HFF-Myc (cell line): Measurements from ENCODE around the gene RTCB.
"Not testable (repeated sequence)": the region's sequence is repeated elsewhere in the genome, so short reads cannot be mapped to it uniquely, and the experiment has no call there.

Experiments
- DNase-seq: peaks from one replicate; pipeline ENCODE4 v3.0.0-alpha.2; 2011; ENCODE audit warnings: low read depth; ENCODE audit errors: extremely low read depth
- H3K4me3 ChIP-seq: replicated peaks from 2 replicates; pipeline ENCODE4 v1.5.1; 2011; ENCODE audit warnings: low read depth, mild to moderate bottlenecking, control low read depth, low read length
- TF ChIP-seq, protein P1 (sequence below): IDR thresholded peaks from 2 replicates; pipeline ENCODE4 v1.5.1; 2012; ENCODE audit warnings: mild to moderate bottlenecking, low read depth, low read length, control low read depth; ENCODE audit errors: missing control alignments

The RTCB gene

DNA sequence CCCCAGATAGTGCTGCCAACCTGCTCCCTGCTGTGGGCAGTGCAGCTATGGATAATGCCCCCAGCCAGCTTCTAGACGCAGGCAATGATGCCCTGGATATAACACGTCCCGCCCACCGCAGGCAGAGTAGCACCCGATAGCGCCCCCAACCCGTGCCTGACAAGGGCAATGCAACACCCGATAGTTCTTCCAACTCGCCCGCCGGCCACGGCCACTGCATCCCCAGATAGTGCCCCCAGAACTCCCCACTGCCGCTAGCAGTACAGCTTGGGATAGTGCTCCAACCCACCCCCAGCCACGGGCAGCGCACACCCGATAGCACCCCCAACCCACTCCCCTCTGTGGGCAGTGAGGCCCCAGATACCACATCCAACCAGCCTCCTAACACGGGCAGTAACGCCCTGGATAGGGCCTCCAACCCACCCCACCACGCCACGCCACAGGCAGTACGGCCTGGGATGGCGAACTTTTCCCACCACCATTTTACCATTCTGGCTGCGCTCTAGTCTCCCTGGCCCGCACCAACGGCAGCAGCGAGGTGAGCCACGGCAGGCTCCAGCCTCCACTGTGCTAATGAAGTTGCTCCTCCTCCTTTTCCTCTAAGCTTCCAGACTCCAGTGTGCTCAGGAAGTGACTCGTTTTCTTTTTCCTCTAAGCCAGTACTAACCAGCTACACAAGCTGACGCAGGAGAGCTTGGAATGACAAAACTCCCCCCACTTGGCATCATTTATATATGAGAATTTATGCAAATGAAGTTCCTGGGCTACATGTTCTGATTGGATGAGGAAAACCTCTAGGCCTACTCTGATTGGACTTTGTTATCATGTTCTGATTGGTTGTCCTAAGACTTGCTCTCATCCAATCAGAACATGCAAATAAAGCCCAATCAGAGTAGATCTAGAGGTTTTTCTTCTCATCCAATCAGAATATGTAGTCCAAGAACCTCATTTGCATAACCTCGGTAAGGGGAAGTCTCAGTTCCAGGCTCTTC lies 57.4 kb downstream of the RTCB start:
- TF ChIP-seq, protein P1, sequence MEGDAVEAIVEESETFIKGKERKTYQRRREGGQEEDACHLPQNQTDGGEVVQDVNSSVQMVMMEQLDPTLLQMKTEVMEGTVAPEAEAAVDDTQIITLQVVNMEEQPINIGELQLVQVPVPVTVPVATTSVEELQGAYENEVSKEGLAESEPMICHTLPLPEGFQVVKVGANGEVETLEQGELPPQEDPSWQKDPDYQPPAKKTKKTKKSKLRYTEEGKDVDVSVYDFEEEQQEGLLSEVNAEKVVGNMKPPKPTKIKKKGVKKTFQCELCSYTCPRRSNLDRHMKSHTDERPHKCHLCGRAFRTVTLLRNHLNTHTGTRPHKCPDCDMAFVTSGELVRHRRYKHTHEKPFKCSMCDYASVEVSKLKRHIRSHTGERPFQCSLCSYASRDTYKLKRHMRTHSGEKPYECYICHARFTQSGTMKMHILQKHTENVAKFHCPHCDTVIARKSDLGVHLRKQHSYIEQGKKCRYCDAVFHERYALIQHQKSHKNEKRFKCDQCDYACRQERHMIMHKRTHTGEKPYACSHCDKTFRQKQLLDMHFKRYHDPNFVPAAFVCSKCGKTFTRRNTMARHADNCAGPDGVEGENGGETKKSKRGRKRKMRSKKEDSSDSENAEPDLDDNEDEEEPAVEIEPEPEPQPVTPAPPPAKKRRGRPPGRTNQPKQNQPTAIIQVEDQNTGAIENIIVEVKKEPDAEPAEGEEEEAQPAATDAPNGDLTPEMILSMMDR = no peak
- DNase-seq = peak; percentile 22
- H3K4me3 ChIP-seq = no peak overlapping the region; the same call in 1 of the 2 replicates

DNA sequence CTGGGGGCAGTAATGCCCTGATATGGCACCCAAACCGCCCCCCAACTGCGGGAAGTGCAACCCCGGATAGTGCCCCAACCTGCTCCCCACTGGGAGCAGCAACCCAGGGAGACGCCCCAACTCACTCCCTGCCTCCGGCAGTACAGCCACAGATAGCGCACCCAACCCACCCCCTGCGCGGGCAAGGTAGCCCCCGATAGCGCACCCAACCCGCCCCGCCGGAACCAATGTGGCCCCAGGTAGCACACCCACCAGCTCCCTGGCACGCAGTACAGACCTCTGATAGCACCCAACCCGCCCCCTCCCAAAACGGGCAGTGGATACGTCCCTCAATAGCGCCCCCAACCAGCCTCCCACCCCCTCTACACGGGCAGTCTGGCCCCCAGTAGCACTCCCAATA lies 58.2 kb downstream of the RTCB start:
- H3K4me3 ChIP-seq = no peak overlapping the region
- TF ChIP-seq, protein P1 = no peak
- DNase-seq = no peak

DNA sequence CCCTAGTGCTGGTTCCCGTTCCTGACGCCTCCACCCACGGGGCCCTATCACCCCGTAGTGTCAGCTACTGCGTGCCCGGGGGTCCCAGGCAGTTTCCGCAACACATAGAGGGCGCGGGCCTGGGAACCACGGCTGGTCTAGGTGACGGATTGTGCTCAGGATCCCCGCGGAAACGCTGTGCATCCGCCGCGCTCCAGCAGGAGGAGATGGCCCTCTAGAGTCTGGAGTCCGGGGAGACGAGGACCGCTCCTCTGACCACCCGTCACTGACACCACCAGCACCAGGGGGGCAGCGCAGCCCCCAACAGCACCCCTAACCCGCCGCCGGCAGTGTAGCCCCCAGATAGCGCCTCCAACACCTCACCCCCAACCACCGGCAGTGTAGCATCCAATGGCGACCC lies 58.8 kb downstream of the RTCB start:
- TF ChIP-seq, protein P1 = no peak
- no peak overlapping the region for H3K4me3 ChIP-seq

DNA sequence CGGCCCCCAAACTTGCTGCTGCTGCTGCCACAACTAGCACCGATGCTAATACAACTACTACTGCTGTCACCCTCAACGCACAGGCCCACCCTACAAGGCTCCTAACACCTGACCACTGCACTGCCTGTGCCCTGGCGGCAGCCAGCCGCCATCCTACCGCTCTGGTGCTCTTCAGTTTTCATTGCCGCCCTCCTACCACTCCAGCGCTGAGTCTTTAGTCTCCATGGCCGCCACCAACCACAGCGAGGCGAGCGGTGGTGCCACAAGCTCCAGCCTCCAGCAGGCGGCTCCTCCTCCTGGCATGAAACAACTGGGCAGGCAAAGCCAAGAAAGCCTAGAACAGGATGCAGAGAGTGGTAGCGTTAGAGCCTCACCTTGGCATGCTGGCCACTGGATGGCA lies 59.4 kb downstream of the RTCB start:
- no peak overlapping the region for H3K4me3 ChIP-seq
- DNase-seq = no peak
- TF ChIP-seq, protein P1 = no peak

More for the DNA sequence above, 58.8 kb downstream of the RTCB start:
- DNase-seq = no peak

DNA sequence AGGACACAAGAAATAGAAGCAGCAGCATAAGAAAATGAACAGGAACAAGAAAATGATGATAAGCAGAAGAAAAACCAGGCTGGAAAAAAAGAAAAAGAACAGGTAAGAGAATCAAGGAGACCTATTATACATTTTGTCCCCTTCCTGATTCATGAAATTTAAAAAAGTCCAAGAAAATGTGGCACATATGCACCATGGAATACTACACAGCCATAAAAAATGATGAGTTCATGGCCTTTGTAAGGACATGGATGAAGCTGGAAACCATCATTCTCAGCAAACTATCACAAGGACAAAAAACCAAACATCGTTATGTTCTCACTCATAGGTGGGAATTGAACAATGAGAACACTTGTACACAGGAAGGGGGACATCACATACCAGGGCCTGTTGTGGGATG lies 60.2 kb downstream of the RTCB start:
- not testable (repeated sequence) for DNase-seq, H3K4me3 ChIP-seq

DNA sequence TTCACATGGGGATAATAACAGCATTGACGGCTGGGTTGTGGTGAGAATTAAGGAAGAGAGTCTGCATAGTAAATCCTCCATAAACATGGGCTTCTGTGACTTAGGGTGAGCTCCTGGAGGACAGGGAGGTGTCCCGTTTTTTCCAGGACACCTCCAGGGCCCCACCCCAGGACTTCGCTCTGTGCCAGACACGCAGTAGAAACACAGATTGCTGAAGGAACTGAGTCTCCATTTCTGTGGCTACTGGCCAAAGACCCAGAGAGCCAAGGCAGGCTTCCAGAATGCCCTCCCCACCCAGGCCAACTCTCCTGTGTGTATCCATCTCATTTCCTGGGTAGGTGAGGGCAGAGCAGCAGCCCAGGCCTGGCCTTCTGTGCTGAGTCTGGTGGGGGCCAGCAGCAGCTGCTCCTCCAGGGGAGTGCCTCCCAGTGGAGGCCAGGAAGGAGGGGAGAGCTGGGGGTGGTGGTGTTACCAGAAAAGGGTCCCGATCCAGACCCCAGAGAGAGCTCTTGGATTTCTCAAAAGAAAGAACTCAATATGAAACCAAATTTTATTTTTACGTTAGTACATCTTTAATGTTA lies 63.9 kb downstream of the RTCB start:
- TF ChIP-seq, protein P1 = no peak

DNA sequence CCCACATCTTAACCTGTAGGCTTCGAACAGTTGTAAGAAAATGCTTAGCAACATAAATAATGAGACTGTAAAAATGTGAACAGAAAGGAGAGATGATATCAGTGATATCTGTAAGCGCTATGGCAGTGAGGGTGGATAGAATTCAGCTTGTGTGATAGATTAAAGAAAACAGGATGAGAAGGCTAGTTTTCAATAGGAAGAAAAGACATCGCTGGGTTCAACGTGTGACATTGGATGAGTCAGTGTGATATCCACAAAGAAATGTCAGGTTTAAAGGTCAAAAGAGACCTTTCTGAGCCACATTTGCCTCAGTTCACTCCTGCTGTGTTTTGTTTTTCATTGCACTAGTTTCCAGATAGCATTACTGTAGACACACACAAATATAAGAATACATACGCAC lies 68.1 kb downstream of the RTCB start:
- TF ChIP-seq, protein P1 = no peak
- H3K4me3 ChIP-seq = no peak overlapping the region
- no peak for DNase-seq

More for the DNA sequence above, 63.9 kb downstream of the RTCB start:
- DNase-seq = no peak
- H3K4me3 ChIP-seq = no peak overlapping the region
